ENCODE data around the gene CIAO3. TPM values are rescaled to one million over a fixed set of nuclear protein-coding genes. Genes with fewer than 3 reads are reported as not detected.
A peak's percentile ranks its signal among the peaks of the same experiment; 100 is the strongest.

Gene CIAO3
- total RNA-seq, 2 donors from 2014 or later = 41.4 to 43.3 TPM

- peaks cover 17% of the 10 kb centered on the region for H3K4me1 Mint-ChIP-seq
- H3K4me3 Mint-ChIP-seq = peak overlapping the region; percentile 73
- Histone ChIP-seq H3K27me3 (ENCODE audit: control insufficient read depth, insufficient read depth, low read length, poor library complexity, severe bottlenecking) (no peaks in the 10 kb centered on the region), H3K4me3 (ENCODE audit: low read length) (peak overlapping the region; percentile 76), H3K9me3 (ENCODE audit: control insufficient read depth, low read length) (no peaks in the 10 kb centered on the region), H3K27ac (ENCODE audit: low read depth, low read length) (no peak overlapping the region), H3K36me3 (ENCODE audit: control insufficient read depth, insufficient read depth, low read length) (peaks cover 36% of the 10 kb centered on the region), H3K9ac (ENCODE audit: extremely low read depth, low read length, poor library complexity, severe bottlenecking) (peak overlapping the region; percentile 55), H3K4me1 (ENCODE audit: control insufficient read depth, insufficient read depth, low read length) (peaks cover 18% of the 10 kb centered on the region)
- DNase-seq = peak; percentile 63
- peaks cover 36% of the 10 kb centered on the region for H3K36me3 Mint-ChIP-seq (ENCODE audit: low read depth)
- no peaks in the 10 kb centered on the region for H3K9me3 Mint-ChIP-seq
- H3K27me3 Mint-ChIP-seq (ENCODE audit: insufficient read depth) = no peaks in the 10 kb centered on the region
- 17 to 18% methylated on average over 44 to 57 of the region's 57 CpGs for WGBS, 2 experiments (ENCODE audit: insufficient coverage in 1 of 2, insufficient read length in 1 of 2)
- H3K27ac Mint-ChIP-seq = peak overlapping the region; percentile 84
- TF ChIP-seq CTCF (conservative IDR thresholded peaks at IDR 0.05) = no peak
Observed at GRCh38 chr16:683396-684070, 57.3 kb downstream of the CIAO3 start.

GRCh38 chr16:682493-683395 lies 58.1 kb downstream of the CIAO3 start:
- Histone ChIP-seq H3K9me3 (ENCODE audit: control insufficient read depth, low read length) (no peaks in the 10 kb centered on the region), H3K27ac (ENCODE audit: low read depth, low read length) (no peak overlapping the region), H3K36me3 (ENCODE audit: control insufficient read depth, insufficient read depth, low read length) (peaks cover 36% of the 10 kb centered on the region), H3K27me3 (ENCODE audit: control insufficient read depth, insufficient read depth, low read length, poor library complexity, severe bottlenecking) (no peaks in the 10 kb centered on the region), H3K9ac (ENCODE audit: extremely low read depth, low read length, poor library complexity, severe bottlenecking) (no peak overlapping the region), H3K4me3 (ENCODE audit: low read length) (peak overlapping the region; percentile 76), H3K4me1 (ENCODE audit: control insufficient read depth, insufficient read depth, low read length) (peaks cover 18% of the 10 kb centered on the region)
- peak; percentile 36 for TF ChIP-seq CTCF (conservative IDR thresholded peaks at IDR 0.05)
- Mint-ChIP-seq H3K27me3 (ENCODE audit: insufficient read depth) (no peaks in the 10 kb centered on the region), H3K27ac (peak overlapping the region; percentile 84), H3K4me1 (peaks cover 17% of the 10 kb centered on the region), H3K4me3 (peak overlapping the region; percentile 73), H3K9me3 (no peaks in the 10 kb centered on the region), H3K36me3 (ENCODE audit: low read depth) (peaks cover 36% of the 10 kb centered on the region)
- DNase-seq = no peak
- WGBS, 2 experiments (ENCODE audit: insufficient coverage in 1 of 2, insufficient read length in 1 of 2) = 94 to 96% methylated on average over 28 to 36 of the region's 36 CpGs

GRCh38 chr16:681746-682427 lies 58.9 kb downstream of the CIAO3 start:
- no peak for TF ChIP-seq CTCF (conservative IDR thresholded peaks at IDR 0.05)
- Histone ChIP-seq H3K27me3 (ENCODE audit: control insufficient read depth, insufficient read depth, low read length, poor library complexity, severe bottlenecking) (no peaks in the 10 kb centered on the region), H3K9me3 (ENCODE audit: control insufficient read depth, low read length) (no peaks in the 10 kb centered on the region), H3K4me3 (ENCODE audit: low read length) (peak overlapping the region; percentile 91), H3K4me1 (ENCODE audit: control insufficient read depth, insufficient read depth, low read length) (peaks cover 18% of the 10 kb centered on the region), H3K27ac (ENCODE audit: low read depth, low read length) (no peak overlapping the region), H3K9ac (ENCODE audit: extremely low read depth, low read length, poor library complexity, severe bottlenecking) (no peak overlapping the region), H3K36me3 (ENCODE audit: control insufficient read depth, insufficient read depth, low read length) (peaks cover 36% of the 10 kb centered on the region)
- Mint-ChIP-seq H3K4me3 (peak overlapping the region; percentile 73), H3K36me3 (ENCODE audit: low read depth) (peaks cover 31% of the 10 kb centered on the region), H3K27ac (peak overlapping the region; percentile 48), H3K27me3 (ENCODE audit: insufficient read depth) (no peaks in the 10 kb centered on the region), H3K9me3 (no peaks in the 10 kb centered on the region), H3K4me1 (peaks cover 17% of the 10 kb centered on the region)
- 94 to 97% methylated on average over 17 to 28 of the region's 28 CpGs for WGBS, 2 experiments (ENCODE audit: insufficient coverage in 1 of 2, insufficient read length in 1 of 2)
- no peak for DNase-seq
